GM12878 (cell line): ENCODE data around the gene DNAH17. TPM values are rescaled to one million over a fixed set of nuclear protein-coding genes. Genes with fewer than 3 reads are reported as not detected.
A peak's percentile ranks its signal among the peaks of the same experiment; 100 is the strongest.

ENCODE experiments used
- ATAC-seq: fragments of 200-7000 bp; cut with Tn5 transposase; 3 replicates; pipeline ENCODE4 v1.9.1; 2020; ENCODE audit warnings: mild to moderate bottlenecking, moderate library complexity
- BruUV-seq: library from RNA; stranded (reverse); fragments of 400-500 nt; replicated peaks from 2 replicates; lab custom pipeline; 2021; lab: Mats Ljungman, UMichigan
- CTCF ChIA-PET: fragments of 300-600 bp; sonication (Branson Sonifier 250); formaldehyde crosslinking; extraction: SDS; loops from one replicate; lab custom pipeline; 2021; ENCODE audit warnings: inconsistent platforms; lab: Yijun Ruan, JAX
- POLR2A ChIA-PET: fragments of 350-600 bp; formaldehyde crosslinking; extraction: SDS; loops from one replicate; lab custom pipeline; 2021; ENCODE audit warnings: inconsistent platforms; lab: Charles Lee
- RAD21 ChIA-PET: fragments of 300-600 bp; sonication (Branson Sonifier 250); formaldehyde crosslinking; loops from one replicate; lab custom pipeline; 2023; ENCODE audit warnings: antibody characterized with exemption; ENCODE audit not compliant: unreplicated experiment; lab: Charles Lee
- SMC1A ChIA-PET: fragments of 300-600 bp; sonication (Branson Sonifier 250); formaldehyde crosslinking; loops from one replicate; lab custom pipeline; 2023; ENCODE audit not compliant: unreplicated experiment, uncharacterized antibody; lab: Charles Lee
- DNase-seq: peaks from one replicate; pipeline ENCODE4 v3.0.0-alpha.2; 2011; ENCODE audit warnings: low read depth, low spot score
- FAIRE-seq: peaks from 3 replicates; lab custom pipeline; 2011; peaks lifted over from hg19 to GRCh38; lab: Jason Lieb, UNC
- H2AFZ ChIP-seq: 2 replicates; pipeline ENCODE4 v1.6.0; 2011; ENCODE audit warnings: low read depth, low read length, control low read depth; ENCODE audit not compliant: control insufficient read depth
- H3K27ac ChIP-seq: 2 replicates; pipeline ENCODE4 v1.5.1; 2011; ENCODE audit warnings: control low read depth; ENCODE audit not compliant: control insufficient read depth, insufficient read depth
- H3K27me3 ChIP-seq, 2 experiments: replicated peaks in 1 of 2; 2 replicates each; pipeline versions ENCODE4 v1.6.0 to v1.6.1; 2011; ENCODE audit warnings: low read length in 1 of 2; ENCODE audit not compliant: control insufficient read depth in 2 of 2, insufficient read depth in 2 of 2
- H3K36me3 ChIP-seq, 2 experiments: 2 replicates each; pipeline ENCODE4 v1.5.1; 2011; ENCODE audit warnings: low read length in 1 of 2; ENCODE audit not compliant: control insufficient read depth in 2 of 2, insufficient read depth in 2 of 2
- H3K4me1 ChIP-seq: 2 replicates; pipeline ENCODE4 v1.6.1; 2011; ENCODE audit warnings: mild to moderate bottlenecking, low read length, moderate library complexity, mixed read lengths; ENCODE audit not compliant: control insufficient read depth, insufficient read depth
- H3K4me2 ChIP-seq: 2 replicates; pipeline ENCODE4 v1.6.0; 2011; ENCODE audit warnings: control low read depth; ENCODE audit not compliant: control insufficient read depth, insufficient read depth
- H3K4me3 ChIP-seq: fragments of 200-600 bp; sonication (generic); 2 replicates; pipeline ENCODE4 v1.5.1; 2016
- H3K79me2 ChIP-seq: 2 replicates; pipeline ENCODE4 v1.6.0; 2011; ENCODE audit warnings: low read length; ENCODE audit not compliant: control insufficient read depth, insufficient read depth
- H3K9ac ChIP-seq: 2 replicates; pipeline ENCODE4 v1.8.0; 2011; ENCODE audit warnings: low read length, control low read depth, mixed read lengths; ENCODE audit not compliant: control insufficient read depth, insufficient read depth
- H3K9me3 ChIP-seq: replicated peaks from 3 replicates; pipeline ENCODE4 v1.5.1; 2011; ENCODE audit warnings: mild to moderate bottlenecking, low read length; ENCODE audit not compliant: control insufficient read depth, insufficient read depth
- H4K20me1 ChIP-seq: 2 replicates; pipeline ENCODE4 v1.6.0; 2011; ENCODE audit not compliant: control insufficient read depth, insufficient read depth
- NBN ChIP-seq: fragments of 450-650 bp; IDR thresholded peaks from 2 replicates; pipeline ENCODE4 v1.6.1; 2016
- WGBS: methylation state at CpG from one replicate; pipeline ENCODE4 v1.1.6; 2016; ENCODE audit warnings: low lambda C conversion rate; ENCODE audit not compliant: insufficient replicate concordance, insufficient coverage; ENCODE audit errors: missing lambda C conversion rate; 5-methylcytosine and 5-hydroxymethylcytosine counted together
- in situ Hi-C: fragments of 300-500 bp; cut with MboI; formaldehyde crosslinking; loops from 9 replicates; pipeline ENCODE4 v1.14.3; 2018; ENCODE audit warnings: mixed read lengths
- intact Hi-C: fragments of 100-400 bp; cut with micrococcal nuclease; formaldehyde crosslinking; loops from one replicate; pipeline ENCODE4 v1.14.2; 2022; ENCODE audit not compliant: unreplicated experiment
- polyA plus RNA-seq, 11 experiments: library from polyadenylated mRNA; depleted of rRNA in 4 of 11; unstranded in 6 of 11; stranded (reverse) in 5 of 11; fragments of >200 nt; fragmentation: Nextera tagmentation in 4 of 11; fragmentation: Illumina TruSeq in 1 of 11; extraction: Ambion mirVana in 4 of 11; extraction: Trizol in 1 of 11; gene quantifications; 1 replicate in 1 of 11; 2 replicates in 10 of 11; pipeline versions ENCODE4 v1.2.1 to v1.2.3, GENCODE V29; 2011 to 2016; ENCODE audit warnings: inconsistent platforms in 2 of 11, missing spikeins in 2 of 11, low read depth in 1 of 11
- total RNA-seq, 4 experiments: library from RNA; depleted of rRNA in 3 of 4; stranded (reverse); fragments of >200 nt in 3 of 4; fragmentation: Illumina TruSeq in 1 of 4; extraction: Trizol in 1 of 4; gene quantifications; 2 replicates each; pipeline versions ENCODE4 v1.2.1 to v1.2.3, GENCODE V29; 2013 to 2021
- TF ChIP-seq, protein P1 (sequence below): IDR thresholded peaks from 2 replicates; pipeline ENCODE4 v1.6.1; 2011; ENCODE audit warnings: borderline replicate concordance, low read depth, mild to moderate bottlenecking, moderate library complexity, low read length; ENCODE audit not compliant: insufficient read depth, poor library complexity, severe bottlenecking
- TF ChIP-seq, protein P2 (sequence below): IDR thresholded peaks from 2 replicates; pipeline ENCODE4 v1.6.1; 2011; ENCODE audit warnings: mild to moderate bottlenecking, low read depth, low read length, moderate library complexity; ENCODE audit not compliant: insufficient replicate concordance

DNAH17 gene
- total and polyA plus RNA-seq, 10 of the 15 experiments (the other 5 are each of a cell fraction or from before 2014, with no cell fraction given) = 0.16 to 2.9 (median 0.56) TPM

DNA sequence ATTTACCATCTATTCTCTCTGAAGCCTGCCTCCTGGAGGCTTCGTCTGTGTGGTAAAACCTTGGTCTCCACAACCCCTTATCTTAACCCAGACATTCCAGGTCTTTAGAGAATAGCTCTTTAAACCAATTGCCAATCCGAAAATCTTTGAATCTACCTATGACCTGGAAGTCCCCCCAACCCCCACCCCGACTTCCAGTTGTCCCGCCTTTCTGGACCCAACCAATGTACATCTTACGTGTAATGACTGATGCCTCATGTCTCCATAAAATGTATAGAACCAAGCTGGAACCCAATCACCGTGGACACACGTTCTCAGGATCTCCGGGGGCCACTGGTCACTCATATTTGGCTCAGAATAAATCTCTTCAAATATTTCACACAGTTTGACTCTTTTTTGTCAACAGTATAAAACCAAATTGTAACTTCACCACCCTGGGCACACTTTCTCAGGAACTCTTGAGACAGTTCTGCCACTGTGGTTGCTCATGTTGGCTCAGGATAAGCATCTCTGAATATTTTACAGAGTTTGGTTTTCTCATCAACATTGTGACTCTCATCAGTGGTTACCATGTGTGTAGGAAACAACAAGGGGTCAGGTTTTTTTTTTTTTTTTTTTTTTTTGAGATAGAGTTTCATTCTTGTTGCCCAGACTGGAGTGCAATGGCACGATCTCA, 18.1 kb upstream of the DNAH17 start:
- Histone ChIP-seq H3K36me3 (no peaks in the 10 kb centered on the region), H4K20me1 (no peaks in the 10 kb centered on the region), H3K9me3 (no peaks in the 10 kb centered on the region), H3K27ac (no peak overlapping the region), H3K27me3 (no peaks in the 10 kb centered on the region), H3K4me3 (no peak overlapping the region), H3K79me2 (no peaks in the 10 kb centered on the region), H3K4me1 (peaks cover 3% of the 10 kb centered on the region), H2AFZ (no peak overlapping the region), H3K9ac (no peak overlapping the region), H3K4me2 (no peak overlapping the region)
- TF ChIP-seq, protein P1, sequence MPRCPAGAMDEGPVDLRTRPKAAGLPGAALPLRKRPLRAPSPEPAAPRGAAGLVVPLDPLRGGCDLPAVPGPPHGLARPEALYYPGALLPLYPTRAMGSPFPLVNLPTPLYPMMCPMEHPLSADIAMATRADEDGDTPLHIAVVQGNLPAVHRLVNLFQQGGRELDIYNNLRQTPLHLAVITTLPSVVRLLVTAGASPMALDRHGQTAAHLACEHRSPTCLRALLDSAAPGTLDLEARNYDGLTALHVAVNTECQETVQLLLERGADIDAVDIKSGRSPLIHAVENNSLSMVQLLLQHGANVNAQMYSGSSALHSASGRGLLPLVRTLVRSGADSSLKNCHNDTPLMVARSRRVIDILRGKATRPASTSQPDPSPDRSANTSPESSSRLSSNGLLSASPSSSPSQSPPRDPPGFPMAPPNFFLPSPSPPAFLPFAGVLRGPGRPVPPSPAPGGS = peak; percentile 63
- TF ChIP-seq, protein P2, sequence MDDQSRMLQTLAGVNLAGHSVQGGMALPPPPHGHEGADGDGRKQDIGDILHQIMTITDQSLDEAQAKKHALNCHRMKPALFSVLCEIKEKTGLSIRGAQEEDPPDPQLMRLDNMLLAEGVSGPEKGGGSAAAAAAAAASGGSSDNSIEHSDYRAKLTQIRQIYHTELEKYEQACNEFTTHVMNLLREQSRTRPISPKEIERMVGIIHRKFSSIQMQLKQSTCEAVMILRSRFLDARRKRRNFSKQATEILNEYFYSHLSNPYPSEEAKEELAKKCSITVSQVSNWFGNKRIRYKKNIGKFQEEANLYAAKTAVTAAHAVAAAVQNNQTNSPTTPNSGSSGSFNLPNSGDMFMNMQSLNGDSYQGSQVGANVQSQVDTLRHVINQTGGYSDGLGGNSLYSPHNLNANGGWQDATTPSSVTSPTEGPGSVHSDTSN = peak; percentile 12
- TF ChIP-seq NBN = no peak
- FAIRE-seq = no peak
- SMC1A ChIA-PET = no interaction called here
- BruUV-seq = no TSS peak
- POLR2A ChIA-PET = no interaction called here
- CTCF ChIA-PET = no interaction called here
- RAD21 ChIA-PET = interaction anchor here (0.7 kb wide), 1 partner anchor 12 kb away, joined by 3 read pairs; no protein-coding TSS in a partner anchor
- 30% methylated on average over 9 of the region's 9 CpGs for WGBS
- no peak for DNase-seq
- no peak for ATAC-seq
- in situ Hi-C loops (no loop called here), intact Hi-C loops (no loop called here)
